Nucleus accumbens (tissue), 56 donors: Measurements from ENCODE around the gene VIPR2.
"Not testable (repeated sequence)": the region's sequence is repeated elsewhere in the genome, so short reads cannot be mapped to it uniquely, and the experiment has no call there.

Experiments
- DNase-seq, 56 donors: peaks; one replicate each; lab custom pipeline; 2025; lab: John Stamatoyannopoulos, UW

The VIPR2 gene

GRCh38 chr7:159015454-159016410 is 128.9 kb downstream of the VIPR2 start:
- DNase-seq = peak in 4 of 56 donors; percentile 10 to 30 (median 18)

- DNase-seq = no peak
Measured at GRCh38 chr7:159015081-159015453, 129.6 kb downstream of the VIPR2 start.

DNA sequence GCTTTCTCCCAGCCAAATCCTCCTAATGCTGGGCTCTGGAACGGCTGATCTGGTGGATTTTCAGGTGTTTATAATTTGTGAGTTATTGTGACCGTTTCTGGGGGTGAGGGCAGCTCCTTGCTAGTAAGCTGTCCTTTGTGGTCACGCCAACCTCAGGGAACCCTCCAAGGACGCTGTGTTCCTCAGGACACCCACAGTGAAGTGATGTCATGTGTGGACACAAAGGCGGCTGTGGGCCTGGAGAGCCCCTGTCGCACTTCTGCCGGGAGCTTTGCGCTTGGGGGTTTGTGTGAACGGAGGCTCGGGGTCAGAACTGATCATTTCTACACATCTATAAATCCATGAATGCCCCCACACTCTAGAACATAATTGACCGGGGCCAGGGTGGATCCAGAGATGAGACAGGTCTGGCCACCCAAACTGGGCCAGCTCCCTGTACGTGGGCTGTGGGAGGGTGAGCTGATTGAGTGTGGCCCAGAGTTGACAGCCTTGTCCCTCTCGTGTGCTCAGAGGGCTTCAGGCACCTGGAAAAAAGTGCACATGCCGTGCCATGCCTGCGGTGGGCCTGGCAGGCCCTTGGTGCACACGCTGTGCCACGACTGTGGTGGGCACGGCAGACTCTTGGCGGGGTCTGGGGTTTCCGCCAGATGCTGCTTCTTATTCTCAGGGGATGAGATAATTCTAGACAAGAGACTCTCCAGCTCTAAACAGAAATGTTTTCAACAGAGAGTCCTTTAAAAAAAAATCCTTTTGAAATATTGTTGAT is 130.2 kb downstream of the VIPR2 start:
- DNase-seq = no peak

DNA sequence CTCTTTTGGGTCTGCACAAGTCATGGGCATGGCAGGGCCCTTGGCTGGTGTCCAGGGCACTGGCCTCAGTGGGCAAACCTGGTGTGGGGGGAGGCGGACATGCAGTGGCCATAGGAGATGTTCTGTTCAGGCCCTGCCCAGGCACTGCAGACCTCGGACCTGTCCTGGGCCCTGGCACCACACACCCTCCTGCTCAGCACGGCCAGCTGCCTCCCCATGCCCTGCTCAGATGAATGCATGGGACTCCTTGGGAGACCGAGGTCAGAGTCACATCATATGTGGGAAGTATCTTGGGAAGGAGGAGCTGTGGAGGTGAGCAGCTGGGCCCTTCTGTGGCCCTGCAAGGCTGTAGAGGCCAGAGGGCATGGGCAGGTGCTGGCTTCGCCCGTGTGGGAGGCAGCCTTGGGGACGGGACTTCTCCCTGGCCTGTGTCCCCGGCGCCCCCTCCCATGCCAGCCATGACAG is 130.8 kb downstream of the VIPR2 start:
- DNase-seq = no peak

GRCh38 chr7:159013181-159013690 is 131.4 kb downstream of the VIPR2 start:
- DNase-seq = peak in 2 of 56 donors; percentile 45 to 46

GRCh38 chr7:159012353-159013069 is 132.2 kb downstream of the VIPR2 start:
- DNase-seq = peak in 43 of 56 donors; percentile 3 to 80 (median 46)

GRCh38 chr7:159011722-159012022 is 133.0 kb downstream of the VIPR2 start:
- DNase-seq = no peak

- no peak for DNase-seq
Measured at GRCh38 chr7:159010937-159011721, 133.5 kb downstream of the VIPR2 start.

GRCh38 chr7:159010411-159010810 is 134.3 kb downstream of the VIPR2 start:
- no peak for DNase-seq

DNA sequence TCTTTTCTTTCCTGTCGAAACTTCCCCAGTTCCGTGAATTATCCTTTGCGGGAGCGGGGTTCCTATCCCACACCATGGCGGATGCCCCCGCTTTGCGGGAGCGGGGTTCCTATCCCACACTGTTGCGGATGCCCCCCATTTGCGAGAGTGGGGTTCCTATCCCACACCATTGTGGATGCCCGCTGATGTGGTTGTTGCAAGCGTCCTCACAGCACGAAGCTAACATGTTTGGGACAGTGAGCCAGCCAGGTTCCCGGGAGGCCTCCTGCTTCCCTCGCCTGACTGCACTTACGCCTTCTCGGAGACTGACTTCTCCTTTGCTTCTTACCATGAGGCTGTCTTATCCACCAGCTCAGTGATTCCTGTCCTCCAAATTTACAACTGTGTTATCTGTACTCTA is 134.7 kb downstream of the VIPR2 start:
- DNase-seq = no peak

- DNase-seq = no peak
Measured at GRCh38 chr7:159008417-159008816, 136.2 kb downstream of the VIPR2 start.

- no peak for DNase-seq
Measured at GRCh38 chr7:159007996-159008389, 136.7 kb downstream of the VIPR2 start.

GRCh38 chr7:159007364-159007995 is 137.2 kb downstream of the VIPR2 start:
- peak in 7 of 56 donors; percentile 9 to 41 (median 15) for DNase-seq

- no peak for DNase-seq
Measured at GRCh38 chr7:159006610-159007130, 138.0 kb downstream of the VIPR2 start.

GRCh38 chr7:159006022-159006609 is 138.6 kb downstream of the VIPR2 start:
- not testable (repeated sequence) for DNase-seq

DNA sequence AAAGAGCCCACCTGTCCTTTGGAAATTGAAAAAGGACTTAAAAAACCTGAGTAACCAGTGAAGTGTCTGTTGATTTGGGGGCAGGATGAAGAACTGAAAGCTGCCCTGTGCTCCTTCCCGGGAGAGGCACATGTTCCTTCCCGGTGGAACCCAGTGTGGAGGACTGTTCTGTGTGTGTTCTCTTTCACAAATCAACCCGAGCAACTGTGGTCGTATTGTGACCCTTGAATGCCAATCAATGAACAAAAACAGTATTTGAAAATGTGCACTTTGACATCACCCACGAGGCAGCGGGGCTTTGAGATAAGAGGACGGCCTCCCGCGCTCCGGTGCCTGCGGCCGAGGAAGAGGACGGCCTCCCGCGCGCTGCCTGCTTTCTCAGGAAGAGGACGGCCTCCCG is 139.0 kb downstream of the VIPR2 start:
- no peak for DNase-seq

DNA sequence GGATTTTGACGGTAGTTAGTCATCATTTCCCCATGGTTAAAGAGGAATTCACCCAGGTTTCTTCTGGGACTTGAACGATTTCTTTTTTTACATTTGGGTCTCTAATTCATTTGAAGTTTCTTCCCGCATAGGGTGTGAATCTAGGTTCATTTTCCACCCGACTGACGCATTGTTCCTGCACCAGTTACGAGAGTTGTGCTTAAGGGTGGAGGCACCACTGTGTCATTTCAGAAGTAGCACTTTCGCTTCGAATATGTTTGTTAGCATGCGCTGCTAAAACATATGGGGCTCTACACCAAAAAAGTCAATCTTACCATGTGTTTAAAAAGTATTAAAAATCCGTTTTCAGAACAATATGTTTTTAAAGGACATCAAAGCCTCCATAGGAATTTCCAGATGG is 140.3 kb downstream of the VIPR2 start:
- DNase-seq = no peak

- no peak for DNase-seq
Measured at GRCh38 chr7:159001811-159002210, 142.9 kb downstream of the VIPR2 start.
